Hepatocyte (in vitro differentiated cells): ENCODE measurements around the gene DTD1.

ENCODE experiments used
- CTCF ChIP-seq: fragments of 200-600 bp; sonication (generic); IDR thresholded peaks from 2 replicates; pipeline ENCODE4 v1.5.1; 2016; ENCODE audit warnings: antibody characterized with exemption, mild to moderate bottlenecking; ENCODE audit not compliant: poor library complexity
- EZH2 ChIP-seq: fragments of 200-600 bp; sonication (generic); IDR thresholded peaks from 2 replicates; pipeline ENCODE4 v1.6.1; 2016; ENCODE audit warnings: antibody characterized with exemption, mild to moderate bottlenecking, borderline replicate concordance

- TF ChIP-seq CTCF (no peak), EZH2 (no peak)
Observed at GRCh38 chr20:18811904-18812303, 224.1 kb downstream of the DTD1 start.
